NT2/D1 (cell line): ENCODE measurements around the gene THNSL1.

Experiments used
- DNase-seq: peaks from one replicate; pipeline ENCODE4 v3.0.0-alpha.2; 2011; ENCODE audit warnings: low read depth, low spot score
- H3K27me3 ChIP-seq: 2 replicates; pipeline ENCODE4 v1.6.0; 2011; ENCODE audit warnings: mild to moderate bottlenecking; ENCODE audit not compliant: insufficient read length, insufficient read depth
- H3K36me3 ChIP-seq: 2 replicates; pipeline ENCODE4 v1.6.1; 2011; ENCODE audit warnings: mild to moderate bottlenecking, low read length, mixed read lengths; ENCODE audit not compliant: insufficient read depth, insufficient read length
- H3K4me1 ChIP-seq: 2 replicates; pipeline ENCODE4 v1.5.1; 2011; ENCODE audit not compliant: insufficient read depth, insufficient read length
- H3K4me3 ChIP-seq: 2 replicates; pipeline ENCODE4 v1.5.1; 2011; ENCODE audit warnings: low read depth; ENCODE audit not compliant: insufficient read length
- H3K9ac ChIP-seq: 2 replicates; pipeline ENCODE4 v1.6.0; 2011; ENCODE audit warnings: low read depth; ENCODE audit not compliant: insufficient read length
- H3K9me3 ChIP-seq: 2 replicates; pipeline ENCODE4 v1.5.1; 2011; ENCODE audit warnings: mild to moderate bottlenecking, low read length; ENCODE audit not compliant: insufficient read depth
- SUZ12 ChIP-seq: IDR thresholded peaks from 2 replicates; pipeline ENCODE4 v1.6.1; 2011; ENCODE audit not compliant: insufficient read length, insufficient read depth; ENCODE audit errors: extremely low read depth
- YY1 ChIP-seq: IDR thresholded peaks from 2 replicates; pipeline ENCODE4 v1.6.1; 2011; ENCODE audit not compliant: insufficient read length, insufficient read depth
- ZNF274 ChIP-seq: IDR thresholded peaks from 2 replicates; pipeline ENCODE4 v1.6.1; 2011; ENCODE audit warnings: mild to moderate bottlenecking, low read depth, low read length

Gene THNSL1

GRCh38 chr10:25059990-25060389 lies 43.6 kb downstream of the THNSL1 start:
- no peak overlapping the region for H3K4me3 ChIP-seq
- H3K9ac ChIP-seq, result no peak overlapping the region
- H3K9me3 ChIP-seq, result peaks cover under 1% of the 10 kb centered on the region; the same call in 1 of the 2 replicates
- no peak for DNase-seq
- no peak for TF ChIP-seq YY1
- TF ChIP-seq SUZ12, result no peak
- no peak for TF ChIP-seq ZNF274
- peaks cover 7% of the 10 kb centered on the region for H3K27me3 ChIP-seq
- peaks cover 10% of the 10 kb centered on the region for H3K4me1 ChIP-seq
- no peaks in the 10 kb centered on the region for H3K36me3 ChIP-seq

GRCh38 chr10:25061125-25061524 lies 44.7 kb downstream of the THNSL1 start:
- TF ChIP-seq ZNF274, result no peak
- no peak for TF ChIP-seq YY1
- TF ChIP-seq SUZ12, result no peak
- no peak overlapping the region for H3K9ac ChIP-seq
- no peak overlapping the region for H3K4me3 ChIP-seq
- H3K9me3 ChIP-seq, result peaks cover 5% of the 10 kb centered on the region; the same call in 1 of the 2 replicates
- peaks cover 10% of the 10 kb centered on the region for H3K4me1 ChIP-seq
- peaks cover 9% of the 10 kb centered on the region for H3K27me3 ChIP-seq
- no peaks in the 10 kb centered on the region for H3K36me3 ChIP-seq
- no peak for DNase-seq

GRCh38 chr10:25061711-25062449 lies 45.5 kb downstream of the THNSL1 start:
- peaks cover 10% of the 10 kb centered on the region for H3K27me3 ChIP-seq
- no peak overlapping the region for H3K9ac ChIP-seq
- DNase-seq, result no peak
- TF ChIP-seq SUZ12, result no peak
- TF ChIP-seq YY1, result no peak
- TF ChIP-seq ZNF274, result no peak
- peaks cover 5% of the 10 kb centered on the region; the same call in 1 of the 2 replicates for H3K9me3 ChIP-seq
- no peak overlapping the region for H3K4me3 ChIP-seq
- peaks cover 10% of the 10 kb centered on the region for H3K4me1 ChIP-seq
- no peaks in the 10 kb centered on the region for H3K36me3 ChIP-seq

GRCh38 chr10:25063157-25063556 lies 46.7 kb downstream of the THNSL1 start:
- Histone ChIP-seq H3K9ac (no peak overlapping the region), H3K4me1 (peaks cover 10% of the 10 kb centered on the region), H3K27me3 (peaks cover 18% of the 10 kb centered on the region), H3K4me3 (no peak overlapping the region), H3K36me3 (no peaks in the 10 kb centered on the region), H3K9me3 (peaks cover 5% of the 10 kb centered on the region; the same call in 1 of the 2 replicates)
- DNase-seq, result no peak
- TF ChIP-seq YY1, result no peak
- TF ChIP-seq ZNF274, result no peak
- no peak for TF ChIP-seq SUZ12

GRCh38 chr10:25063644-25064043 lies 47.2 kb downstream of the THNSL1 start:
- DNase-seq, result no peak
- H3K36me3 ChIP-seq, result no peaks in the 10 kb centered on the region
- no peak overlapping the region for H3K4me3 ChIP-seq
- TF ChIP-seq ZNF274, result no peak
- TF ChIP-seq SUZ12, result no peak
- no peak for TF ChIP-seq YY1
- H3K27me3 ChIP-seq, result peaks cover 18% of the 10 kb centered on the region
- H3K4me1 ChIP-seq, result peaks cover 10% of the 10 kb centered on the region
- peaks cover 5% of the 10 kb centered on the region; the same call in 1 of the 2 replicates for H3K9me3 ChIP-seq
- H3K9ac ChIP-seq, result no peak overlapping the region

GRCh38 chr10:25064401-25064800 lies 48.0 kb downstream of the THNSL1 start:
- TF ChIP-seq ZNF274, result no peak
- TF ChIP-seq SUZ12, result no peak
- TF ChIP-seq YY1, result no peak
- peaks cover 5% of the 10 kb centered on the region for H3K9me3 ChIP-seq

GRCh38 chr10:25065761-25066476 lies 49.5 kb downstream of the THNSL1 start:
- H3K4me3 ChIP-seq, result no peak overlapping the region
- no peaks in the 10 kb centered on the region for H3K36me3 ChIP-seq
- no peak for DNase-seq
- H3K9me3 ChIP-seq, result peaks cover 14% of the 10 kb centered on the region
- TF ChIP-seq ZNF274, result no peak
- no peak for TF ChIP-seq SUZ12
- TF ChIP-seq YY1, result no peak
- H3K9ac ChIP-seq, result no peak overlapping the region
- peaks cover 38% of the 10 kb centered on the region for H3K27me3 ChIP-seq
- peaks cover 5% of the 10 kb centered on the region for H3K4me1 ChIP-seq

More at GRCh38 chr10:25064401-25064800, 48.0 kb downstream of the THNSL1 start:
- H3K4me1 ChIP-seq, result peaks cover 10% of the 10 kb centered on the region
- no peaks in the 10 kb centered on the region for H3K36me3 ChIP-seq
- H3K9ac ChIP-seq, result no peak overlapping the region
- H3K27me3 ChIP-seq, result peaks cover 23% of the 10 kb centered on the region
- H3K4me3 ChIP-seq, result no peak overlapping the region
- no peak for DNase-seq
